Heart left ventricle (tissue), 13 donors: ENCODE data around the gene CCSER1.

ENCODE experiments used
- POLR2A ChIP-seq, 2 donors: fragments of 450-650 bp; IDR thresholded peaks; one replicate each; pipeline ENCODE4 v1.6.1; 2017; ENCODE audit warnings: antibody characterized with exemption in 2 of 2, mild to moderate bottlenecking in 2 of 2, moderate library complexity in 2 of 2
- TF ChIP-seq, protein P1 (sequence below), 12 donors: fragments of 200-600 bp; sonication (generic) in 4 of 12; IDR thresholded peaks; one replicate each; pipeline versions ENCODE4 v1.5.0 to v1.8.0; 2018 to 2022; ENCODE audit warnings: antibody characterized with exemption in 12 of 12, mild to moderate bottlenecking in 5 of 12
- donor health status: ischemic (EF 13 %, LVEDD 7.1; RV severe dilation, severe dysfunction).
- donor health status: DM: no; HTN: yes; CAD: no.
- donor health status: DM: no; HTN: no; CAD: no.
- donor health status: ischemic (EF 25% LVEDD 6.9; RV normal size, moderate dysfunction).
- donor health status: ischemic (EF 25% LVEDD 5.7; RV mildly dilated, moderate dysfunction).
- donor health status: ischemic (EF 35%, LVEDD 5.7; RV mildly dilated, moderate dysfunction).
- donor health status: nonischemic (EF 11% LVEDD 7.7; RV severe dilation, severe dysfunction).
- donor health status: DM: yes; HTN: yes; CAD: no.
- donor health status: PGD.
- donor health status: ischemic (EF 29% LVEDD 5.4; RV normal size, mild dysfunction).
- donor health status: nonischemic (EF 23%, LVEDD 6.1; RV moderate dilation, normal function).

GRCh38 chr4:91035276-91035675 is 908.1 kb downstream of the CCSER1 start:
- TF ChIP-seq, protein P1, sequence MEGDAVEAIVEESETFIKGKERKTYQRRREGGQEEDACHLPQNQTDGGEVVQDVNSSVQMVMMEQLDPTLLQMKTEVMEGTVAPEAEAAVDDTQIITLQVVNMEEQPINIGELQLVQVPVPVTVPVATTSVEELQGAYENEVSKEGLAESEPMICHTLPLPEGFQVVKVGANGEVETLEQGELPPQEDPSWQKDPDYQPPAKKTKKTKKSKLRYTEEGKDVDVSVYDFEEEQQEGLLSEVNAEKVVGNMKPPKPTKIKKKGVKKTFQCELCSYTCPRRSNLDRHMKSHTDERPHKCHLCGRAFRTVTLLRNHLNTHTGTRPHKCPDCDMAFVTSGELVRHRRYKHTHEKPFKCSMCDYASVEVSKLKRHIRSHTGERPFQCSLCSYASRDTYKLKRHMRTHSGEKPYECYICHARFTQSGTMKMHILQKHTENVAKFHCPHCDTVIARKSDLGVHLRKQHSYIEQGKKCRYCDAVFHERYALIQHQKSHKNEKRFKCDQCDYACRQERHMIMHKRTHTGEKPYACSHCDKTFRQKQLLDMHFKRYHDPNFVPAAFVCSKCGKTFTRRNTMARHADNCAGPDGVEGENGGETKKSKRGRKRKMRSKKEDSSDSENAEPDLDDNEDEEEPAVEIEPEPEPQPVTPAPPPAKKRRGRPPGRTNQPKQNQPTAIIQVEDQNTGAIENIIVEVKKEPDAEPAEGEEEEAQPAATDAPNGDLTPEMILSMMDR (IDR thresholded peaks at IDR 0.05): no peak
- TF ChIP-seq POLR2A (IDR thresholded peaks at IDR 0.05): no peak
